Lower lobe of right lung (tissue), 2 donors: ENCODE data around the gene C6orf52. TPM values are rescaled to one million over a fixed set of nuclear protein-coding genes. Genes with fewer than 3 reads are reported as not detected.
A peak's percentile ranks its signal among the peaks of the same experiment; 100 is the strongest.

Experiments
- ATAC-seq, 2 donors: fragments of 200-7000 bp; cut with Tn5 transposase; one replicate each; pipeline ENCODE4 v1.9.1; 2020 to 2022; ENCODE audit warnings: mild to moderate bottlenecking in 2 of 2, moderate library complexity in 2 of 2
- DNase-seq: peaks from one replicate; pipeline ENCODE4 v3.0.0-alpha.2; 2020
- H3K27ac ChIP-seq: fragments of 200-600 bp; one replicate; pipeline ENCODE4 v1.8.0; 2022
- H3K27me3 ChIP-seq: fragments of 200-600 bp; one replicate; pipeline ENCODE4 v1.8.0; 2022; ENCODE audit warnings: low read depth
- H3K36me3 ChIP-seq: fragments of 200-600 bp; one replicate; pipeline ENCODE4 v1.8.0; 2022; ENCODE audit warnings: mild to moderate bottlenecking
- H3K4me1 ChIP-seq: fragments of 200-600 bp; one replicate; pipeline ENCODE4 v1.8.0; 2022
- H3K4me3 ChIP-seq: fragments of 200-600 bp; one replicate; pipeline ENCODE4 v1.8.0; 2022; ENCODE audit warnings: mild to moderate bottlenecking
- H3K9me3 ChIP-seq: fragments of 200-600 bp; one replicate; pipeline ENCODE4 v1.8.0; 2022
- intact Hi-C: fragments of 100-400 bp; cut with DNase I; formaldehyde crosslinking; loops from one replicate; pipeline ENCODE4 v1.11.0; 2022
- total RNA-seq: library from RNA; stranded (reverse); fragmentation: NEBNext Ultra II Directional; extraction: Animal tissue kit (Norgen Biotek cat#: 25700); gene quantifications from one replicate; pipeline ENCODE4 v1.2.1, GENCODE V29; 2021
- TF ChIP-seq, protein P1 (sequence below): fragments of 200-600 bp; IDR thresholded peaks from one replicate; pipeline ENCODE4 v1.8.0; 2022; ENCODE audit warnings: antibody characterized with exemption, mild to moderate bottlenecking
- donor health status: DM: no; HTN: yes; CAD: no; lungs with severe emphysema.

The C6orf52 gene
- total RNA-seq, 1 donor from 2014 or later, result 1.3 TPM

DNA sequence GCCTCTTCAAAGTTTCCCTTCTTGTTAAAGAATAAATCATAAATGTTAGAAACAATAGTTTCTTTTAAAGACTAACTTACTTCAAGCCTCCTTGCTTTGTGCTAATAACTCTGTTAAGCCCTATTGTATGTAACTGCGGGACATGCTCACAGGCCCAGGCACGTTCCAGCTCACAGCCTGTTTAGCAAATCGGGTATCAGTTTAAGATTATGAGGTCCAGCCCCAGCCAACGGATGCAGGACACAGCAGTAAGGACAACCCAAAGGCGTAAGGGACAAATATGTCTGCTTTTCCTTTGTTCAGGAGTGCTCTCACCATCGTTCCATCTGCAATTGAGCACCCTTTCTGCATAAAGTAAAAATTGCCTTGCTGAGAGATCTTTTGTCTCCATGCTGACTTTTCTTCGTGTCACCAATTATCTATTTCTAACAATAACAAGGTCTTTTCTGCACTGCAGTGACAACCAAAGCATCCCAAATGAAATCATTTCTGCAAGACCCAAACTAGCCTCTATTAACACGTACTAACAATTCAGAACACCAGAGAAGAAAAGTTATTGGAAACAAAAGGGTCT, 1.4 kb downstream of the C6orf52 start:
- ATAC-seq (no peak), DNase-seq (no peak)
- H3K4me1 ChIP-seq, result peaks cover 28% of the 10 kb centered on the region
- no peak overlapping the region for H3K27ac ChIP-seq
- intact Hi-C loops, result no loop called here
- H3K27me3 ChIP-seq, result no peaks in the 10 kb centered on the region
- TF ChIP-seq, protein P1, sequence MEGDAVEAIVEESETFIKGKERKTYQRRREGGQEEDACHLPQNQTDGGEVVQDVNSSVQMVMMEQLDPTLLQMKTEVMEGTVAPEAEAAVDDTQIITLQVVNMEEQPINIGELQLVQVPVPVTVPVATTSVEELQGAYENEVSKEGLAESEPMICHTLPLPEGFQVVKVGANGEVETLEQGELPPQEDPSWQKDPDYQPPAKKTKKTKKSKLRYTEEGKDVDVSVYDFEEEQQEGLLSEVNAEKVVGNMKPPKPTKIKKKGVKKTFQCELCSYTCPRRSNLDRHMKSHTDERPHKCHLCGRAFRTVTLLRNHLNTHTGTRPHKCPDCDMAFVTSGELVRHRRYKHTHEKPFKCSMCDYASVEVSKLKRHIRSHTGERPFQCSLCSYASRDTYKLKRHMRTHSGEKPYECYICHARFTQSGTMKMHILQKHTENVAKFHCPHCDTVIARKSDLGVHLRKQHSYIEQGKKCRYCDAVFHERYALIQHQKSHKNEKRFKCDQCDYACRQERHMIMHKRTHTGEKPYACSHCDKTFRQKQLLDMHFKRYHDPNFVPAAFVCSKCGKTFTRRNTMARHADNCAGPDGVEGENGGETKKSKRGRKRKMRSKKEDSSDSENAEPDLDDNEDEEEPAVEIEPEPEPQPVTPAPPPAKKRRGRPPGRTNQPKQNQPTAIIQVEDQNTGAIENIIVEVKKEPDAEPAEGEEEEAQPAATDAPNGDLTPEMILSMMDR, result no peak
- H3K36me3 ChIP-seq, result peaks cover 9% of the 10 kb centered on the region
- no peaks in the 10 kb centered on the region for H3K9me3 ChIP-seq
- H3K4me3 ChIP-seq, result peak overlapping the region; percentile 86

DNA sequence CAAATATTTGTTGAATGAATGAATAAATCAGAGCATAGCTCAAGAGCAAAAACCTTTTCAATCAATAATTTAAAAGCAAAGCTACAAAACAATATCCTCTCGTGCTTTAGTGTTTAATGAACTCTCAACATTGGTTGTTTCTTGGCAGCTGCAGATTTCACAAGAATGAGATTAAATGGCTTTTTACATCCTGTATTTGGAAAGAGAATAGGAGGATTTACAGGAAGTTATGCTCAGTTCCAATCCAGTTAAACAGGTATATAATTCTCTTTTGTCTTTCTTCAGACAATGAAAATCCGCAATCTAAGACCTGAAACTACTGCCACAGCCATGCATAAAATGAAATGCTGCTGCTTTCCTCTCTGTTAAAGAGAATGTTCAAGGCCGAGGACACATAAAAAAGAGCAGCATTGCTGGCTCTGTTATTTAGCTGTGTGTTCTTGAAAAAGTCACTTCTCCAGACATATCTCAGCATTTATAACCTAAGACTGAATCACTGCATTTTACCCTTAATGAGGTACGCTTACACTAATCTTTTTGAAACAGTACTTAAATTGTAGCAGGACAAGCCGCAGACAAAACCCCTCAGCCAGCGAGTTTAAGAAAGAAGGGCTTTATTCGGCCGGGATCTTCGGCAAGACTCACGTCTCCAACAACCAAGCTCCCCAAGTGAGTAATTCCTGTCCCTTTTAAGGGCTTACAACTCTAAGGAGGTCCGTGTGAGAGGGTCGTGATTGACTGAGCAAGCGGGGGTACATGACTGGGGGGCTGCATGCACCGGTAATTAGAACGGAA, 3.6 kb downstream of the C6orf52 start:
- intact Hi-C loops, result no loop called here
- Histone ChIP-seq H3K36me3 (no peaks in the 10 kb centered on the region), H3K9me3 (no peaks in the 10 kb centered on the region), H3K4me1 (peaks cover 19% of the 10 kb centered on the region), H3K27ac (no peak overlapping the region), H3K27me3 (no peaks in the 10 kb centered on the region), H3K4me3 (no peak overlapping the region)
- DNase-seq (no peak), ATAC-seq (no peak)
- TF ChIP-seq, protein P1, result no peak

DNA sequence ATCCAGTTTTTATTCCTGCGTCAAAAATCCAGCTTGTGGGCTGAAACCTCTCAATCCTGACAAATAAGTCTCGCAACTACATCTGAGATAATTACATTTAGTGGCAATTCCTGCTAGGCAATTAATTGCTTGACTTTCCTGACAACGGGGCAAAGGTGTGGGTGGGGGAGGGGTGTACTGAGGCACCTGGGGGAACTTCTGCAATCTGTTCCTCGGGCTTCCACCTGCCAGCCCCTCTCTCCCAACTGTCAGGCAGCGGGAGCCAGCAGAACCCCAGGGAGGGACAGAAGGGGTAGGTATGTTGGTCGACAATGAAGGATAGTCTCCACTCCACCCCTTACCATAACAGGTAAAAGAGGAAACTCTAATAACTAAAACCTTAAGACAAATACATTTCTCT, 6.8 kb downstream of the C6orf52 start:
- no peaks in the 10 kb centered on the region for H3K4me1 ChIP-seq
- TF ChIP-seq, protein P1, result no peak
- H3K36me3 ChIP-seq, result no peaks in the 10 kb centered on the region
- H3K4me3 ChIP-seq, result no peak overlapping the region
- H3K27me3 ChIP-seq, result no peaks in the 10 kb centered on the region
- ATAC-seq, result no peak
- no peak for DNase-seq
- H3K9me3 ChIP-seq, result no peaks in the 10 kb centered on the region
- intact Hi-C loops, result no loop called here
- no peak overlapping the region for H3K27ac ChIP-seq

DNA sequence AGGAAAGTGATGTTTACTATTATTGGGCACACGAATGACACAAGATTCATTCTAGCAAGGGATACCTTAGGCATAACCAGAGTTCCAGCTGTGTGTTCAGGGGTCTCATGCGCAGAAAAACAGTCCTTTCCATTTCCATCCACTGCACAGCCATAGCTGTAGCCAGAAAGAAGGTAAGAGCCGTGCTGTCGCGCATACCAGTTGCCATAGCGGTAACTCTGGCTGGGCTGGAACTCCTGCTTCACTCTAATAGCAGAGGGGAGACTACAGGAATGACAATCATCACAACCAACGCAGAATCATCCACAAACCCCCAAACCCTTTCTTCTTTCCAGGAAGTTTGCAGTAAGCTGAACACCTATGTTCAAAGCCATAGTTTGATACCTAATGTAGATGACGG, 7.5 kb downstream of the C6orf52 start:
- DNase-seq (no peak), ATAC-seq (no peak)
- intact Hi-C loops, result no loop called here

DNA sequence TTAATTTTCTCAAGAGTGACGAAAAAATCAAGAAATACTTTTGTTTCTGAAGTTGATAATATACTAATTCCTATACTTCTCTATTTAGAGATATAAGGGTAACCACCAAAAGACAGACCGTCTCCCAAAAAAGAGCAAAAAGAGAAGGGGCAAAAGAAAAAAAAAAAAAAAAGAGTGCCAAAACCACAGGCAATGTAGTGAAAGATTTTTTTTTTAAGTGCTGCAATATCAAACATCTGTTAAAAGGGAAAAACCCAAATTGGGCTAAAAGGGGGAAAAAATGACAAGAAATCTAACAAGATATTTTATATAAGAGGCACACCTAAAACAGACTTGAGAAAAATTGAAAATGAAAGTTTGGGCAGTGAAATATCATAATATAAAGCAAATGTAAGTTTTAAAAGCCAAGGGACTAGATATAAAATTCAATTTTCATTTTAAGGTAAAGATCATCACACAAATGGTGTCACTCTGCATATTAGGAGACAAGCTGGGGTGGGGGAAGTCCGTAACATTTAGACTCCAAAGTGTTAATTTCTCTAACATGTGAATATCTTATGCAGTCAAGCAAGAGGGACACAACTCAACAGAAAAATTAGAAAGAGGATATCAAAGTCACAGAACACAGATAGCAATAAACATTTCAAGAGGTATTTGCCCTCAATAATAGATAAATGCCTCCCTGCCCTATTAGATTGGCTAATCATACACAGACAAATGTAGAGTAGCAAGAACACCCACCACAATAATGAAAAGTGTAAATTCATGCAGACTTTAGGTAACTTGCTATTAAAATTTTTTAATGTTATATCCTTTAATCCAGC, 9.1 kb downstream of the C6orf52 start:
- TF ChIP-seq, protein P1, result no peak
- Histone ChIP-seq H3K9me3 (no peaks in the 10 kb centered on the region), H3K4me3 (no peak overlapping the region), H3K36me3 (no peaks in the 10 kb centered on the region), H3K4me1 (no peaks in the 10 kb centered on the region), H3K27ac (no peak overlapping the region), H3K27me3 (no peaks in the 10 kb centered on the region)
- DNase-seq, result no peak
- intact Hi-C loops, result no loop called here
- no peak for ATAC-seq

More for the DNA sequence above, 7.5 kb downstream of the C6orf52 start:
- Histone ChIP-seq H3K4me3 (no peak overlapping the region), H3K27me3 (no peaks in the 10 kb centered on the region), H3K9me3 (no peaks in the 10 kb centered on the region), H3K36me3 (no peaks in the 10 kb centered on the region), H3K4me1 (no peaks in the 10 kb centered on the region), H3K27ac (no peak overlapping the region)
- TF ChIP-seq, protein P1, result no peak
